ENCODE measurements around the gene SRGAP1. TPM values are rescaled to one million over a fixed set of nuclear protein-coding genes. Genes with fewer than 3 reads are reported as not detected.

SRGAP1 gene
- total and polyA plus RNA-seq, 2 of the 13 experiments (the other 11 are each of a cell fraction or from before 2014, with no cell fraction given): 1.6 to 3.4 TPM

DNA sequence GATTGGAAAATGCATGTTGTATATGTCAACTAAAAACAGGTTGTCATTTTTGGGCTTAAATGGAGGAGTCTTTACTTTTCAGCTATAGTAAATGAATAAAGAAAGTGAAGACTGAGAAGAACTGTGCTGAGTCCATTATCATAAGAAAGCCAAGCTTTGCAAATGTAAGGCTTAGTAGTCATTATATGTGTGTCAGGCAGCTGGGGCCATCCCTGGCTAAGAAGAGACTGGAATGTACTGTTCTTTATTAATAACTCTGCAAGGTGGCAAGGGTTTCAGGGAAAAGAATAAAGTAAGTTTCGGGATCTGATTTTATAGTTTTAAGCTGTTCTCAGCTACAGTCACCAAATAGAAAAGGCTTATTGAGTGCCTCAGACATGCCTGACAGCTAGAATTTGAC, 48.7 kb downstream of the SRGAP1 start:
- no peak for FAIRE-seq
- Histone ChIP-seq H4K20me1 (ENCODE audit: insufficient read depth, low read length) (no peaks in the 10 kb centered on the region), H3K27me3 (ENCODE audit: control insufficient read depth in 1 of 2, insufficient read depth in 2 of 2, low read length in 2 of 2) (no peaks in the 10 kb centered on the region), H3K79me2 (ENCODE audit: insufficient read depth, low read length) (peaks cover 1% of the 10 kb centered on the region), H3K4me1 (ENCODE audit: insufficient read depth, low read length) (peaks cover 46% of the 10 kb centered on the region), H3K4me3 (replicated peaks in 1 of 3; ENCODE audit: insufficient read depth in 1 of 3, low read depth in 2 of 3, low read length in 3 of 3) (no peak overlapping the region), H3K4me2 (ENCODE audit: low read depth, low read length) (no peak overlapping the region), H3K9ac (ENCODE audit: insufficient read depth, low read depth, low read length) (no peak overlapping the region), H3K9me3 (ENCODE audit: low read length) (no peaks in the 10 kb centered on the region), H2AFZ (ENCODE audit: low read length) (no peak overlapping the region), H3K36me3 (replicated peaks in 1 of 2; ENCODE audit: control insufficient read depth in 1 of 2, insufficient read depth in 2 of 2, low read length in 2 of 2) (no peaks in the 10 kb centered on the region), H3K27ac (ENCODE audit: extremely low read length, insufficient read depth, low read length) (no peak overlapping the region)
- in situ Hi-C loops (cut with HindIII; ENCODE audit: extremely low pct_ligation_motif_present, low pct_unique_long_range_greater_than_20kb): no loop called here
- ChIA-PET POLR2A (no interaction called here), CTCF (ENCODE audit: low intra/inter-chr PET ratio, low total read pairs) (no interaction called here)
- 78% methylated on average over 1 of the region's 1 CpG for WGBS (ENCODE audit: low lambda C conversion rate)
- no peak for DNase-seq (ENCODE audit: low spot score)
- TF ChIP-seq ISL2 (CRISPR knock-in tag; IDR thresholded peaks at IDR 0.05) (no peak), GATA4 (IDR thresholded peaks at IDR 0.05; ENCODE audit: borderline replicate concordance, low read depth) (no peak), TCF7 (IDR thresholded peaks at IDR 0.05; ENCODE audit: low read depth) (no peak), MED8 (CRISPR knock-in tag; IDR thresholded peaks at IDR 0.05; ENCODE audit: insufficient replicate concordance) (no peak), SUZ12 (IDR thresholded peaks at IDR 0.05; ENCODE audit: low read depth, low read length) (no peak), MBD4 (IDR thresholded peaks at IDR 0.05; ENCODE audit: borderline replicate concordance, low read length) (no peak), HMG20A (CRISPR knock-in tag; IDR thresholded peaks at IDR 0.05; ENCODE audit: borderline replicate concordance) (no peak)
- TF ChIP-seq, protein P1, sequence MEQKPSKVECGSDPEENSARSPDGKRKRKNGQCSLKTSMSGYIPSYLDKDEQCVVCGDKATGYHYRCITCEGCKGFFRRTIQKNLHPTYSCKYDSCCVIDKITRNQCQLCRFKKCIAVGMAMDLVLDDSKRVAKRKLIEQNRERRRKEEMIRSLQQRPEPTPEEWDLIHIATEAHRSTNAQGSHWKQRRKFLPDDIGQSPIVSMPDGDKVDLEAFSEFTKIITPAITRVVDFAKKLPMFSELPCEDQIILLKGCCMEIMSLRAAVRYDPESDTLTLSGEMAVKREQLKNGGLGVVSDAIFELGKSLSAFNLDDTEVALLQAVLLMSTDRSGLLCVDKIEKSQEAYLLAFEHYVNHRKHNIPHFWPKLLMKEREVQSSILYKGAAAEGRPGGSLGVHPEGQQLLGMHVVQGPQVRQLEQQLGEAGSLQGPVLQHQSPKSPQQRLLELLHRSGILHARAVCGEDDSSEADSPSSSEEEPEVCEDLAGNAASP (CRISPR knock-in tag; IDR thresholded peaks at IDR 0.05; ENCODE audit: borderline replicate concordance): no peak
- BruUV-seq (replicated peaks): no TSS peak
- no peak for ATAC-seq
- intact Hi-C loops (cut with micrococcal nuclease; ENCODE audit: unreplicated experiment): no loop called here

DNA sequence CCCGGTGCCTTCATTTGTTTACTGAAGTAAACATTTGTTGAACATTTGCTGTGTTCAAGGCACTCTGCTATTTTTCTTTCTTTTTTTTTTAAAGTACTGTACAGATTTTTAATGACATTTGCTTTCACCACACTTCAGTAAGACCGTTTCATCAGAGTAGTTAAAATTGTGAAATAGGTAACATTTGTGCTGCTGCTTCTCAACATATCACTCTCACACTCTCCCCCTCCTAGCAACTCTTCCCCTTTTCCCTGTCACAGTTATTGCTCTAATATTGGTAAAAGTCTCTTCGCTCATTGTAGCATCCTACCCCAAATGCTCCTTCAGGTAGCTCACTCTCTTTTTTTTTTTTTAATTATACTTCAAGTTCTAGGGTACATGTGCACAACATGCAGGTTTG, 49.6 kb downstream of the SRGAP1 start:
- peaks cover 37% of the 10 kb centered on the region for H3K4me1 ChIP-seq (ENCODE audit: insufficient read depth, low read length)
- H3K9ac ChIP-seq (ENCODE audit: insufficient read depth, low read depth, low read length): no peak overlapping the region
- DNase-seq (ENCODE audit: low spot score): no peak
- H3K36me3 ChIP-seq (replicated peaks in 1 of 2; ENCODE audit: control insufficient read depth in 1 of 2, insufficient read depth in 2 of 2, low read length in 2 of 2): no peaks in the 10 kb centered on the region
- 71% methylated on average over 3 of the region's 3 CpGs for WGBS (ENCODE audit: low lambda C conversion rate)
- no peaks in the 10 kb centered on the region for H3K9me3 ChIP-seq (ENCODE audit: low read length)
- no peaks in the 10 kb centered on the region for H4K20me1 ChIP-seq (ENCODE audit: insufficient read depth, low read length)
- H3K4me3 ChIP-seq (replicated peaks in 1 of 3; ENCODE audit: insufficient read depth in 1 of 3, low read depth in 2 of 3, low read length in 3 of 3): no peak overlapping the region
- no peak overlapping the region for H2AFZ ChIP-seq (ENCODE audit: low read length)
- intact Hi-C loops (cut with micrococcal nuclease; ENCODE audit: unreplicated experiment) (no loop called here), in situ Hi-C loops (cut with HindIII; ENCODE audit: extremely low pct_ligation_motif_present, low pct_unique_long_range_greater_than_20kb) (no loop called here)
- TF ChIP-seq CEBPG (CRISPR knock-in tag; IDR thresholded peaks at IDR 0.05): 0 out of 2 replicates have a peak, but pooled peaks have one; percentile 9
- TF ChIP-seq CEBPB (IDR thresholded peaks at IDR 0.05; ENCODE audit: borderline replicate concordance, low read depth, low read length): peak; percentile 77; the same call in 1 of the 2 replicates
- TF ChIP-seq STAT5B (CRISPR knock-in tag; IDR thresholded peaks at IDR 0.05): no peak
- no peak overlapping the region for H3K27ac ChIP-seq (ENCODE audit: extremely low read length, insufficient read depth, low read length)
- ChIA-PET POLR2A (no interaction called here), CTCF (ENCODE audit: low intra/inter-chr PET ratio, low total read pairs) (no interaction called here)
- H3K27me3 ChIP-seq (ENCODE audit: control insufficient read depth in 1 of 2, insufficient read depth in 2 of 2, low read length in 2 of 2): no peaks in the 10 kb centered on the region
- no TSS peak for BruUV-seq (replicated peaks)
- no peak for FAIRE-seq
- no peak overlapping the region for H3K4me2 ChIP-seq (ENCODE audit: low read depth, low read length)
- peaks cover 1% of the 10 kb centered on the region for H3K79me2 ChIP-seq (ENCODE audit: insufficient read depth, low read length)
- ATAC-seq: no peak
